ENCODE data around the gene ZNF311.
"Not testable (repeated sequence)": the region's sequence is repeated elsewhere in the genome, so short reads cannot be mapped to it uniquely, and the experiment has no call there.

ZNF311 gene

GRCh38 chr6:28982476-28983266 lies 22.4 kb downstream of the ZNF311 start:
- DNase-seq, result peak; percentile 50

GRCh38 chr6:28981833-28982475 lies 23.2 kb downstream of the ZNF311 start:
- peak; percentile 88 for DNase-seq

GRCh38 chr6:28981431-28981832 lies 23.7 kb downstream of the ZNF311 start:
- peak; percentile 87 for DNase-seq

GRCh38 chr6:28980852-28981430 lies 24.2 kb downstream of the ZNF311 start:
- peak; percentile 60 for DNase-seq

- DNase-seq, result no peak
Observed at GRCh38 chr6:28980137-28980851, 24.8 kb downstream of the ZNF311 start.

- no peak for DNase-seq
Observed at GRCh38 chr6:28979679-28980078, 25.4 kb downstream of the ZNF311 start.

- DNase-seq, result no peak
Observed at GRCh38 chr6:28978959-28979561, 26.1 kb downstream of the ZNF311 start.

GRCh38 chr6:28978133-28978491 lies 27.0 kb downstream of the ZNF311 start:
- DNase-seq, result no peak

GRCh38 chr6:28977341-28978132 lies 27.6 kb downstream of the ZNF311 start:
- peak; percentile 23 for DNase-seq

GRCh38 chr6:28976677-28977076 lies 28.4 kb downstream of the ZNF311 start:
- no peak for DNase-seq

- no peak for DNase-seq
Observed at GRCh38 chr6:28974505-28974904, 30.6 kb downstream of the ZNF311 start.

- not testable (repeated sequence) for DNase-seq
Observed at GRCh38 chr6:28970056-28970455, 35.1 kb downstream of the ZNF311 start.

- no peak for DNase-seq
Observed at GRCh38 chr6:28969129-28969528, 36.0 kb downstream of the ZNF311 start.

- DNase-seq, result no peak
Observed at GRCh38 chr6:28968476-28968875, 36.6 kb downstream of the ZNF311 start.

GRCh38 chr6:28965706-28966105 lies 39.4 kb downstream of the ZNF311 start:
- no peak for DNase-seq

GRCh38 chr6:28960846-28961500 lies 44.1 kb downstream of the ZNF311 start:
- DNase-seq, result no peak

GRCh38 chr6:28958561-28959243 lies 46.4 kb downstream of the ZNF311 start:
- DNase-seq, result not testable (repeated sequence)

- DNase-seq, result not testable (repeated sequence)
Observed at GRCh38 chr6:28957795-28958314, 47.3 kb downstream of the ZNF311 start.

GRCh38 chr6:28956331-28956730 lies 48.8 kb downstream of the ZNF311 start:
- no peak for DNase-seq

GRCh38 chr6:28953585-28954258 lies 51.4 kb downstream of the ZNF311 start:
- DNase-seq, result no peak
